Activated naive CD4-positive, alpha-beta T cell treated with anti-CD3 and anti-CD28 coated beads for 36 hours (primary cell): Measurements from ENCODE around the gene GTF2H2. TPM values are rescaled to one million over a fixed set of nuclear protein-coding genes. Genes with fewer than 3 reads are reported as not detected.

ENCODE experiments used
- total RNA-seq, 2 experiments: library from RNA; stranded (reverse); gene quantifications; one replicate each; pipeline ENCODE4 v1.2.3, GENCODE V29; 2021

Gene GTF2H2
- total RNA-seq, 2 experiments from 2014 or later = 60.6 to 61.7 TPM

Other genes starting within 250 kb of the GTF2H2 start
- 10 to 100 TPM in 1 of 2 experiments, 1 to 10 TPM in 1; 10.0 to 10.7 TPM for gene SERF1A, start 167.0 kb downstream of the GTF2H2 start, total RNA-seq
- gene SMN1, start 142.6 kb downstream of the GTF2H2 start, total RNA-seq = 10 to 100 TPM; 92.3 to 96.4 TPM
- gene NAIP, start 42.3 kb downstream of the GTF2H2 start, total RNA-seq = 1 to 10 TPM; 4.3 to 5.0 TPM